BJ (cell line): ENCODE measurements around the gene ADAMTS17. TPM values are rescaled to one million over a fixed set of nuclear protein-coding genes. Genes with fewer than 3 reads are reported as not detected.

Experiments used
- CTCF ChIA-PET: fragments of 350-600 bp; formaldehyde crosslinking; extraction: SDS; loops from one replicate; lab custom pipeline; 2021; ENCODE audit warnings: antibody characterized with exemption, inconsistent platforms; lab: Yijun Ruan, JAX
- POLR2A ChIA-PET: fragments of 300-600 bp; sonication (Branson Sonifier 250); formaldehyde crosslinking; extraction: SDS; loops from one replicate; lab custom pipeline; 2021; ENCODE audit warnings: antibody characterized with exemption; lab: Charles Lee
- DNase-seq: peaks from one replicate; pipeline ENCODE4 v3.0.0-alpha.2; 2011; ENCODE audit warnings: low read depth
- H3K27me3 ChIP-seq: 2 replicates; pipeline ENCODE4 v1.6.0; 2011; ENCODE audit warnings: low read length; ENCODE audit not compliant: control insufficient read depth, insufficient read depth
- H3K36me3 ChIP-seq: 2 replicates; pipeline ENCODE4 v1.5.1; 2011; ENCODE audit warnings: low read length; ENCODE audit not compliant: control insufficient read depth, insufficient read depth
- H3K4me3 ChIP-seq: 2 replicates; pipeline ENCODE4 v1.5.1; 2011; ENCODE audit warnings: low read depth, mild to moderate bottlenecking, control low read depth, low read length
- polyA plus RNA-seq: library from polyadenylated mRNA; depleted of rRNA; stranded (reverse); fragments of >200 nt; gene quantifications from 2 replicates; pipeline ENCODE4 v1.2.3, GENCODE V29; 2011
- TF ChIP-seq, protein P1 (sequence below): IDR thresholded peaks from 2 replicates; pipeline ENCODE4 v1.5.1; 2011; ENCODE audit warnings: low read depth, mild to moderate bottlenecking, control low read depth, inconsistent platforms, low read length, moderate library complexity; ENCODE audit not compliant: insufficient read depth

The ADAMTS17 gene
- polyA plus RNA-seq, 1 experiment, result not detected

DNA sequence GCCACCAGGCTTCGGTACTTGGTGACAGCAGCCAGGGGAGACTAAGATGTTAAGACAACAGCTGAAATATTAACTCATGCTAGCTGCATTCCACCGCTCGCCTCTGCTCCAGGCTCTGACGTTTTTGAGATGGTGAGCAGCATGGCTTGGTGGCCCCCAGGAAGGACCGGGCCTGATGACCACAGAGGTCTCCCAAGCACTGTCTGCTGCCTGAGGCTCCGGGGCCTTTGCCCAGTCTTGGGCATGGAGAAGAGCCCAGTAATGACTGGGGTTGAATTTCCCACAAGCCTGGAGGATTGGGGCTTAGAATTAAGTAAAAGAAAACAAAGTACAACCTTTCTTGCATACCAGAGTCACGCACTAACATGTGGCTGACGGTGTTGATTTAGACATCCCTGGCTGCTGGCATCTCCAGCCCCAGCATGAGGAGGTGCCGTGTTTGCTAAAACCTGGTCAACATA lies 364.9 kb downstream of the ADAMTS17 start:
- DNase-seq, result no peak
- Histone ChIP-seq H3K36me3 (no peaks in the 10 kb centered on the region), H3K4me3 (no peak overlapping the region), H3K27me3 (no peaks in the 10 kb centered on the region)
- POLR2A ChIA-PET, result no interaction called here
- TF ChIP-seq, protein P1, sequence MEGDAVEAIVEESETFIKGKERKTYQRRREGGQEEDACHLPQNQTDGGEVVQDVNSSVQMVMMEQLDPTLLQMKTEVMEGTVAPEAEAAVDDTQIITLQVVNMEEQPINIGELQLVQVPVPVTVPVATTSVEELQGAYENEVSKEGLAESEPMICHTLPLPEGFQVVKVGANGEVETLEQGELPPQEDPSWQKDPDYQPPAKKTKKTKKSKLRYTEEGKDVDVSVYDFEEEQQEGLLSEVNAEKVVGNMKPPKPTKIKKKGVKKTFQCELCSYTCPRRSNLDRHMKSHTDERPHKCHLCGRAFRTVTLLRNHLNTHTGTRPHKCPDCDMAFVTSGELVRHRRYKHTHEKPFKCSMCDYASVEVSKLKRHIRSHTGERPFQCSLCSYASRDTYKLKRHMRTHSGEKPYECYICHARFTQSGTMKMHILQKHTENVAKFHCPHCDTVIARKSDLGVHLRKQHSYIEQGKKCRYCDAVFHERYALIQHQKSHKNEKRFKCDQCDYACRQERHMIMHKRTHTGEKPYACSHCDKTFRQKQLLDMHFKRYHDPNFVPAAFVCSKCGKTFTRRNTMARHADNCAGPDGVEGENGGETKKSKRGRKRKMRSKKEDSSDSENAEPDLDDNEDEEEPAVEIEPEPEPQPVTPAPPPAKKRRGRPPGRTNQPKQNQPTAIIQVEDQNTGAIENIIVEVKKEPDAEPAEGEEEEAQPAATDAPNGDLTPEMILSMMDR, result no peak
- CTCF ChIA-PET, result no interaction called here

DNA sequence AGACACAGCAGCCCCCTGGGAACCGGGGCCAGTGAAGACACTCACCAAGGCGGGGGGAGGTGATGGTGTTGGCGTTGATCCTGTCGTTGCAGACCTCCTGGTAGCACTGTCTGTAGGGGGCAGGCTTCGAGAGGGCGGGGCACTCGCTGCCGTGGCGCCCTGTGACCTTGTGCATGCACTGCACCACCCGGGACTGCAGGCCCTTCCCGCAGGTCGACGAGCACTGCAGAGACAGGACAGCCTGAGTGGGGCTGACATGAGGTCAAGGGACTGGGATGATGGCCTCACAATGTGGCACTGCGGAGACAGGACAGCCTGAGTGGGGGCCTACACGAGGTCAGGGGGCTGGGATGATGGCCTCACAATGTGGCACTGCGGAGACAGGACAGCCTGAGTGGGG lies 365.8 kb downstream of the ADAMTS17 start:
- TF ChIP-seq, protein P1, result no peak
- Histone ChIP-seq H3K27me3 (no peaks in the 10 kb centered on the region), H3K4me3 (no peak overlapping the region), H3K36me3 (no peaks in the 10 kb centered on the region)
- ChIA-PET POLR2A (no interaction called here), CTCF (no interaction called here)
- DNase-seq, result no peak

DNA sequence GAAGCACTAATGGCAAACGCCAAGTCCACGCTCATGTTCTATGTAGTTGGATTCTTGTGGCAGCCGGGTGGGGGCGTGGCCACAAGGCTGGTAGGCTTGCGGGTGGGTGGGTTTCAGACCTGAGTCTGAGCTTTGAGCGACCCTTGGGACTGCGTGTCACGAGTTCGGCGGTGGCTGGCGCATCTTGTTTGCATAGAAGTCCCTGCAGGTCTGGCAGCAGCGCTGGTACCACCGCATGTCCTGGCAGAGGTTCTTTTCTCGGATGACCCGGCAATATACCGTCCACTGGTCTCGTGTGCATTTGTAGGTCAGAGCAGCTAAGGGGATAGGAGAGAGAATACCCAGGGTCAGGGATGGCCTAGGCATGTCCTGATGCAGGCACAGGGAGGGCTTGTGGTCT lies 367.5 kb downstream of the ADAMTS17 start:
- CTCF ChIA-PET, result no interaction called here
- POLR2A ChIA-PET, result no interaction called here
- H3K4me3 ChIP-seq, result no peak overlapping the region
- TF ChIP-seq, protein P1, result no peak
- H3K27me3 ChIP-seq, result no peaks in the 10 kb centered on the region
- no peaks in the 10 kb centered on the region for H3K36me3 ChIP-seq
- DNase-seq, result no peak

DNA sequence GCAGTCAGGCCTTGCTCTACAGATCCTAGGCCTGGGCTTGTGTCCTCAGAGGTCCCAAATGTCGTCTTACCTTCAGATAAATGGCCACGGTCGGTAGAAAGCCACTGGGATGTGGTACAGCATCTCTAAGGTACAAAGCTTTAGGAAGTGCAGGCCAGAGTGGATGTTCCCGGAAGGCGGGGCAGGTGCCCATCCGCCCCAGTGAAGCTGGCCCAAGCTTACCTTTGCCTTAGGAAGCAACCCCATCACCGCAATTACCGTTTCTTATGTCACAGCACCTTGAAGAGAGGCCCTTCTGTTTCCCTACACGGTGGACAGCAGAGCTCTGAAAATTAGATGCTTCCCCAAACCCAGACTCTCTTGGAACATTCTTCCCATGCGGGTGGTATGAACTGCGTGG lies 368.4 kb downstream of the ADAMTS17 start:
- Histone ChIP-seq H3K4me3 (no peak overlapping the region), H3K27me3 (no peaks in the 10 kb centered on the region), H3K36me3 (no peaks in the 10 kb centered on the region)
- ChIA-PET CTCF (no interaction called here), POLR2A (no interaction called here)
- no peak for DNase-seq
- TF ChIP-seq, protein P1, result no peak

DNA sequence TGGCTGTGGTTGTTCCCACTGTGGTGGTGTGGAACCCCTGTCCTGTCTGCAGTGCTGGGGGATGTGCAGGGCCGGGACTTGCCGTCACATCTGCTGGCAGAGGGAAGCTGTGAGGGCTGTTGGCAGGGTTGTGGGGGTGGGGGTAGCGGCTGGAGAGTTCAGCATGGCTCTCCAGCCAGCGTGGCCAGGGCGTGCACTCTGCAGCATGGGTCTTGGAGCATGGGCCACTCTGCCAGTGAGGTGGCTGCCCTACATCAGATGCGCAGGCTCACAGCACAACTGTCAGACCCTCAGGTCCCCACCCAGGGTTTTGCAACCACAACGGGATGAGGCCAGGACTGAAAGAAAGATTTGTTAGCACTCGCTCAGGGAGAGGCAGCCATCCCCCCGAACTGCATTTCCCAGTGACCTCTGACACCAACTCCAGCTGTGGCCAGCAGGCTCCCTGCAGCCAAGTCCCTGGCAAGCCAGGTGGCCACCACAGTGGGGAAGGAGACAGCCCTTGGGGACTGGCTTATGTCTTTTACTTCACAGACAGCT lies 370.8 kb downstream of the ADAMTS17 start:
- Histone ChIP-seq H3K4me3 (no peak overlapping the region), H3K27me3 (no peaks in the 10 kb centered on the region), H3K36me3 (no peaks in the 10 kb centered on the region)
- ChIA-PET POLR2A (no interaction called here), CTCF (no interaction called here)
- DNase-seq, result no peak
- TF ChIP-seq, protein P1, result no peak
